DND-41 (cell line): ENCODE data around the gene PLCE1.
"Not testable (repeated sequence)": the region's sequence is repeated elsewhere in the genome, so short reads cannot be mapped to it uniquely, and the experiment has no call there.

Experiments
- ATAC-seq: fragments of 200-7000 bp; cut with Tn5 transposase; 3 replicates; pipeline ENCODE4 v1.9.1; 2021; ENCODE audit warnings: low read depth; ENCODE audit not compliant: insufficient read depth
- DNase-seq: peaks from one replicate; pipeline ENCODE4 v3.0.0-alpha.2; 2020
- H2AFZ ChIP-seq: 2 replicates; pipeline ENCODE4 v1.6.0; 2012; ENCODE audit warnings: low read depth, low read length
- H3K27ac ChIP-seq: 2 replicates; pipeline ENCODE4 v1.5.1; 2012; ENCODE audit warnings: low read length, inconsistent platforms
- H3K27me3 ChIP-seq: fragments of 200-600 bp; sonication (generic); 2 replicates; pipeline ENCODE4 v1.6.0; 2012; ENCODE audit warnings: low read length, mild to moderate bottlenecking, inconsistent platforms; ENCODE audit not compliant: insufficient read depth, poor library complexity
- H3K36me3 ChIP-seq: 2 replicates; pipeline ENCODE4 v1.5.1; 2012; ENCODE audit warnings: low read length, inconsistent platforms; ENCODE audit not compliant: insufficient read depth
- H3K4me1 ChIP-seq: 2 replicates; pipeline ENCODE4 v1.5.1; 2012; ENCODE audit warnings: mild to moderate bottlenecking, low read length; ENCODE audit not compliant: insufficient read depth
- H3K4me2 ChIP-seq: 2 replicates; pipeline ENCODE4 v1.6.0; 2012; ENCODE audit warnings: mild to moderate bottlenecking, moderate library complexity, low read length, inconsistent platforms; ENCODE audit not compliant: insufficient read depth
- H3K4me3 ChIP-seq, 2 experiments: fragments of 200-600 bp in 1 of 2; shearing (Covaris generic) in 1 of 2; 2 replicates each; pipeline ENCODE4 v1.5.1; 2012 to 2016; ENCODE audit warnings: inconsistent platforms in 2 of 2, low read length in 2 of 2, mild to moderate bottlenecking in 2 of 2, low read depth in 1 of 2, moderate library complexity in 1 of 2
- H3K79me2 ChIP-seq: 2 replicates; pipeline ENCODE4 v1.6.0; 2012; ENCODE audit warnings: low read length, inconsistent platforms; ENCODE audit not compliant: insufficient read depth
- H3K9ac ChIP-seq: 2 replicates; pipeline ENCODE4 v1.6.0; 2012; ENCODE audit warnings: low read depth, mild to moderate bottlenecking, inconsistent platforms, low read length, moderate library complexity
- H3K9me3 ChIP-seq: 2 replicates; pipeline ENCODE4 v1.5.1; 2012; ENCODE audit warnings: low read length, moderate library complexity, mild to moderate bottlenecking, inconsistent platforms; ENCODE audit not compliant: insufficient read depth, severe bottlenecking
- H4K20me1 ChIP-seq: 2 replicates; pipeline ENCODE4 v1.6.0; 2012; ENCODE audit warnings: low read length; ENCODE audit not compliant: insufficient read depth
- CTCF ChIP-seq: IDR thresholded peaks from 2 replicates; pipeline ENCODE4 v1.5.1; 2012; ENCODE audit warnings: borderline replicate concordance, low read length, moderate library complexity, mild to moderate bottlenecking; ENCODE audit not compliant: poor library complexity, severe bottlenecking; ENCODE audit errors: extremely low read depth
- EZH2 ChIP-seq: IDR thresholded peaks from 3 replicates; pipeline ENCODE4 v1.6.1; 2012; ENCODE audit warnings: borderline replicate concordance, low read depth, mild to moderate bottlenecking, moderate library complexity, low read length, inconsistent platforms; ENCODE audit not compliant: severe bottlenecking

The PLCE1 gene

GRCh38 chr10:93958834-93959233, 34.9 kb upstream of the PLCE1 start:
- Histone ChIP-seq H3K79me2 (no peaks in the 10 kb centered on the region), H3K4me1 (no peaks in the 10 kb centered on the region), H3K4me3 (no peak overlapping the region), H3K9ac (no peak overlapping the region), H3K4me2 (no peak overlapping the region), H3K9me3 (no peaks in the 10 kb centered on the region), H3K27ac (no peak overlapping the region), H4K20me1 (no peaks in the 10 kb centered on the region), H3K27me3 (no peaks in the 10 kb centered on the region), H2AFZ (no peak overlapping the region), H3K36me3 (no peaks in the 10 kb centered on the region)
- ATAC-seq (no peak), DNase-seq (no peak)
- TF ChIP-seq CTCF, result no peak
- no peak for TF ChIP-seq EZH2

GRCh38 chr10:93960988-93961387, 32.7 kb upstream of the PLCE1 start:
- H2AFZ ChIP-seq, H3K27me3 ChIP-seq, ATAC-seq, H3K4me2 ChIP-seq, H4K20me1 ChIP-seq, H3K79me2 ChIP-seq, H3K36me3 ChIP-seq, H3K9ac ChIP-seq, H3K4me1 ChIP-seq, H3K4me3 ChIP-seq, DNase-seq, H3K27ac ChIP-seq, H3K9me3 ChIP-seq: not testable (repeated sequence)

- ATAC-seq, result no peak
- no peaks in the 10 kb centered on the region for H3K4me1 ChIP-seq
- no peaks in the 10 kb centered on the region for H3K27me3 ChIP-seq
- H3K27ac ChIP-seq, result no peak overlapping the region
- no peak overlapping the region for H3K9ac ChIP-seq
- no peak overlapping the region for H3K4me3 ChIP-seq
- no peak overlapping the region for H2AFZ ChIP-seq
- H4K20me1 ChIP-seq, result no peaks in the 10 kb centered on the region
- no peaks in the 10 kb centered on the region for H3K79me2 ChIP-seq
- no peaks in the 10 kb centered on the region for H3K36me3 ChIP-seq
- no peaks in the 10 kb centered on the region for H3K9me3 ChIP-seq
- no peak overlapping the region for H3K4me2 ChIP-seq
- TF ChIP-seq EZH2 (no peak), CTCF (no peak)
- no peak for DNase-seq
Observed at GRCh38 chr10:93962973-93963372, 30.8 kb upstream of the PLCE1 start.

GRCh38 chr10:93963434-93963833, 30.3 kb upstream of the PLCE1 start:
- H4K20me1 ChIP-seq, result no peaks in the 10 kb centered on the region
- H2AFZ ChIP-seq, result no peak overlapping the region
- no peaks in the 10 kb centered on the region for H3K36me3 ChIP-seq
- ATAC-seq (no peak), DNase-seq (no peak)
- no peaks in the 10 kb centered on the region for H3K27me3 ChIP-seq
- TF ChIP-seq CTCF (no peak), EZH2 (no peak)
- no peaks in the 10 kb centered on the region for H3K79me2 ChIP-seq
- H3K4me3 ChIP-seq, result no peak overlapping the region
- no peak overlapping the region for H3K4me2 ChIP-seq
- H3K9me3 ChIP-seq, result no peaks in the 10 kb centered on the region
- H3K9ac ChIP-seq, result no peak overlapping the region
- no peaks in the 10 kb centered on the region for H3K4me1 ChIP-seq
- no peak overlapping the region for H3K27ac ChIP-seq
